ENCODE results near the gene GPR85.
"Not testable (repeated sequence)": the region's sequence is repeated elsewhere in the genome, so short reads cannot be mapped to it uniquely, and the experiment has no call there.

The GPR85 gene

GRCh38 chr7:113122744-113123143 lies 36.1 kb upstream of the GPR85 start:
- H3K9me3 ChIP-seq (ENCODE audit: severe bottlenecking): no peaks in the 10 kb centered on the region
- H3K4me1 ChIP-seq (ENCODE audit: insufficient read depth, poor library complexity, severe bottlenecking): peaks cover 6% of the 10 kb centered on the region
- no peak overlapping the region for H3K27ac ChIP-seq (ENCODE audit: poor library complexity, severe bottlenecking)
- no peak for ATAC-seq (ENCODE audit: low read depth)
- H3K4me3 ChIP-seq (ENCODE audit: severe bottlenecking): no peak overlapping the region
- TF ChIP-seq, protein P1, sequence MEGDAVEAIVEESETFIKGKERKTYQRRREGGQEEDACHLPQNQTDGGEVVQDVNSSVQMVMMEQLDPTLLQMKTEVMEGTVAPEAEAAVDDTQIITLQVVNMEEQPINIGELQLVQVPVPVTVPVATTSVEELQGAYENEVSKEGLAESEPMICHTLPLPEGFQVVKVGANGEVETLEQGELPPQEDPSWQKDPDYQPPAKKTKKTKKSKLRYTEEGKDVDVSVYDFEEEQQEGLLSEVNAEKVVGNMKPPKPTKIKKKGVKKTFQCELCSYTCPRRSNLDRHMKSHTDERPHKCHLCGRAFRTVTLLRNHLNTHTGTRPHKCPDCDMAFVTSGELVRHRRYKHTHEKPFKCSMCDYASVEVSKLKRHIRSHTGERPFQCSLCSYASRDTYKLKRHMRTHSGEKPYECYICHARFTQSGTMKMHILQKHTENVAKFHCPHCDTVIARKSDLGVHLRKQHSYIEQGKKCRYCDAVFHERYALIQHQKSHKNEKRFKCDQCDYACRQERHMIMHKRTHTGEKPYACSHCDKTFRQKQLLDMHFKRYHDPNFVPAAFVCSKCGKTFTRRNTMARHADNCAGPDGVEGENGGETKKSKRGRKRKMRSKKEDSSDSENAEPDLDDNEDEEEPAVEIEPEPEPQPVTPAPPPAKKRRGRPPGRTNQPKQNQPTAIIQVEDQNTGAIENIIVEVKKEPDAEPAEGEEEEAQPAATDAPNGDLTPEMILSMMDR (IDR thresholded peaks at IDR 0.05; ENCODE audit: poor library complexity, severe bottlenecking): no peak
- H3K27me3 ChIP-seq (ENCODE audit: insufficient read depth, poor library complexity, severe bottlenecking): no peaks in the 10 kb centered on the region
- H3K36me3 ChIP-seq (ENCODE audit: low read depth): no peaks in the 10 kb centered on the region
- DNase-seq (ENCODE audit: low spot score): no peak

- TF ChIP-seq, protein P1 (IDR thresholded peaks at IDR 0.05; ENCODE audit: poor library complexity, severe bottlenecking): no peak
These were observed 34.0 kb upstream of the GPR85 start for GRCh38 chr7:113120647-113121046.

DNA sequence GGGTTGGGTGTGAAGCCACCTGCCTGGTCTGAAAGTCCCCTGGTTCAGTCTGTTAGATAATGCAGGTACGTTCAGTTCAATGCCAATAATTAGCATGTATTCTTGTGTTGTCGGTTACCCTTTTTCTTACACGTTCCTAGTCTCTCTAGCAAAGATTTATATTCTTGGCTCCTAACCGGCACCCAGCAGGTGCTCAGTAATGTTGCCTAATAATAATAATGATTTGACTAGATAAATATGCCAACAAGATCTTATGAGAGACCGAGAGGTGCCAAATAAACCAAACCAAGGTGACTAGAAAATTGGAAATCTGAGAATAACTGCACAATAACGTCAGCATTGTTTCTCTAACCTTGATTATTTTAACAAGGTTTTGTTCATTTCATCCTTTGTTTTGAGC lies 32.8 kb upstream of the GPR85 start:
- no peak overlapping the region for H3K4me3 ChIP-seq (ENCODE audit: severe bottlenecking)
- ATAC-seq (ENCODE audit: low read depth) (no peak), DNase-seq (ENCODE audit: low spot score) (no peak)
- peaks cover 13% of the 10 kb centered on the region for H3K36me3 ChIP-seq (ENCODE audit: low read depth)
- no peaks in the 10 kb centered on the region for H3K27me3 ChIP-seq (ENCODE audit: insufficient read depth, poor library complexity, severe bottlenecking)
- H3K9me3 ChIP-seq (ENCODE audit: severe bottlenecking): no peaks in the 10 kb centered on the region
- peaks cover 10% of the 10 kb centered on the region for H3K4me1 ChIP-seq (ENCODE audit: insufficient read depth, poor library complexity, severe bottlenecking)
- TF ChIP-seq, protein P1 (IDR thresholded peaks at IDR 0.05; ENCODE audit: poor library complexity, severe bottlenecking): no peak
- no peak overlapping the region for H3K27ac ChIP-seq (ENCODE audit: poor library complexity, severe bottlenecking)

More at GRCh38 chr7:113120647-113121046, 34.0 kb upstream of the GPR85 start:
- Histone ChIP-seq H3K4me1 (ENCODE audit: insufficient read depth, poor library complexity, severe bottlenecking) (peaks cover 10% of the 10 kb centered on the region), H3K27me3 (ENCODE audit: insufficient read depth, poor library complexity, severe bottlenecking) (no peaks in the 10 kb centered on the region), H3K36me3 (ENCODE audit: low read depth) (peaks cover 12% of the 10 kb centered on the region), H3K4me3 (ENCODE audit: severe bottlenecking) (no peak overlapping the region), H3K27ac (ENCODE audit: poor library complexity, severe bottlenecking) (no peak overlapping the region), H3K9me3 (ENCODE audit: severe bottlenecking) (no peaks in the 10 kb centered on the region)
- no peak for DNase-seq (ENCODE audit: low spot score)
- ATAC-seq (ENCODE audit: low read depth): no peak

DNA sequence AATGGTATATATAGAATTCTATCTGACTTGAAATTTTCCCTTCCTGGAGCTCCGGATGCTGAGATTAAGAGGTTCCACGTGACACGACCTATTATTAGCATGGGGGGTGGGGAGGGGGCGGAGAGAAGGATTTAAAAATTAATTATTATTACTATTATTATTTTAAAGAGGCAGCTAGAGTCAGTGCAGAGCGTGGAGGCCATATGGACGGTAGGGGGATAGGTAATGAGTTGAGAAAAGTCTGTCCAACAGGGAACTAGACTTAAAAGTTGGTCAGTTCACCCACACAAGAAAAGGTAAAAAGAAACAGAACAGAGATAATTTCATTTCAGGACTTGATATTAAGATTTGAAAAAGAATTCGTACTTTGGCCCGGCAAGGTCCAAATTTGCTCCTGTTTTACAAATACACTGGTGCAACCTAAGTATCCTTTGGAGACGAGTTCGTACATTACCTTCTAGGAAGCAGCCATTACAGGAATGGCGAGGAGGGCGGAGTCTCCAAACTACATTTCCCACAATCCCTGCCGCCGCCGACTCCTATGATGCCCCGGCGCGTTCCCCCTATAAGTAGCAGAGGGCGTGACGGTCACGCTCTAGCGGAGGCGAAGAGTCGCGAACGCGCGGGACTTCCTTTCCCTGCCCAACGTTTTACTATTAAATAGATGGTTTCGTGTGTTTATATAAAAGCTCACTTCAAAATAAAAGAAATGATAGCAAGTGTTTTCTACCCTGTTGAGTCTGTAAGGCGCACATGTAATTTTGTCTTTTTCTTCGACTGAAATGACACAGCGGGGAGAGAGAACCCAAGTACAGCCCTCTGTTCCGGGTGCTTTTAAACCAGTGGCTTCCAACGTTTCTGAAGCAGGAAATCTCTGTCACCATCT lies 31.7 kb upstream of the GPR85 start, which contains the start of gene SMIM30:
Gene SMIM30 (minus strand): TSS at position 481 of the 886 bp plus-strand sequence. CDS start 976 bp downstream, outside the sequence.
- TF ChIP-seq, protein P1 (IDR thresholded peaks at IDR 0.05; ENCODE audit: poor library complexity, severe bottlenecking): no peak
- H3K27ac ChIP-seq (ENCODE audit: poor library complexity, severe bottlenecking): no peak within 1 kb of the TSS
- peaks cover 10% of the 10 kb centered on the region for H3K4me1 ChIP-seq (ENCODE audit: insufficient read depth, poor library complexity, severe bottlenecking)
- H3K36me3 ChIP-seq (ENCODE audit: low read depth): peaks cover 13% of the 10 kb centered on the region
- DNase-seq (ENCODE audit: low spot score) (peak; percentile 86), ATAC-seq (ENCODE audit: low read depth) (peak; percentile 100)
- no peaks in the 10 kb centered on the region for H3K9me3 ChIP-seq (ENCODE audit: severe bottlenecking)
- no peaks in the 10 kb centered on the region for H3K27me3 ChIP-seq (ENCODE audit: insufficient read depth, poor library complexity, severe bottlenecking)
- peak within 1 kb of the TSS; percentile 56 for H3K4me3 ChIP-seq (ENCODE audit: severe bottlenecking)

GRCh38 chr7:113117374-113117774 lies 30.7 kb upstream of the GPR85 start:
- ATAC-seq (ENCODE audit: low read depth); H3K27ac ChIP-seq (ENCODE audit: poor library complexity, severe bottlenecking); H3K27me3 ChIP-seq (ENCODE audit: insufficient read depth, poor library complexity, severe bottlenecking); H3K4me1 ChIP-seq (ENCODE audit: insufficient read depth, poor library complexity, severe bottlenecking); DNase-seq (ENCODE audit: low spot score); H3K9me3 ChIP-seq (ENCODE audit: severe bottlenecking): not testable (repeated sequence)
- Histone ChIP-seq H3K36me3 (ENCODE audit: low read depth) (peaks cover 13% of the 10 kb centered on the region), H3K4me3 (ENCODE audit: severe bottlenecking) (peak overlapping the region; percentile 56)

Data from RWPE2 (cell line).